ENCODE data around the gene HAUS7.
A peak's percentile ranks its signal among the peaks of the same experiment; 100 is the strongest.

Gene HAUS7

GRCh38 chrX:153481043-153481442 lies 10.7 kb upstream of the HAUS7 start (continued):
- no peak for TF ChIP-seq ZBTB11 (tag by site-specific recombination; conservative IDR thresholded peaks at IDR 0.05; ENCODE audit: low read depth)
- TF ChIP-seq ZNF76 (tag by site-specific recombination; IDR thresholded peaks at IDR 0.05; ENCODE audit: borderline replicate concordance, low read depth), result no peak
- TF ChIP-seq ZNF548 (tag by site-specific recombination; IDR thresholded peaks at IDR 0.05), result no peak
- TF ChIP-seq ZNF707 (tag by site-specific recombination; IDR thresholded peaks at IDR 0.05), result no peak
- TF ChIP-seq ZIC2 (tag by site-specific recombination; IDR thresholded peaks at IDR 0.05), result peak; percentile 59
- peak; percentile 83 for TF ChIP-seq SCRT2 (tag by site-specific recombination; IDR thresholded peaks at IDR 0.05)
- no peak for TF ChIP-seq ZNF292 (tag by site-specific recombination; IDR thresholded peaks at IDR 0.05; ENCODE audit: borderline replicate concordance, low read depth)
- peak; percentile 50; the same call in 1 of the 2 replicates for TF ChIP-seq SCRT1 (tag by site-specific recombination; IDR thresholded peaks at IDR 0.05; ENCODE audit: borderline replicate concordance)
- no peak for TF ChIP-seq ZBTB21 (tag by site-specific recombination; IDR thresholded peaks at IDR 0.05)
- no peak for TF ChIP-seq ZNF571 (tag by site-specific recombination; IDR thresholded peaks at IDR 0.05)
- no peak for TF ChIP-seq ZNF175 (tag by site-specific recombination; IDR thresholded peaks at IDR 0.05)
- TF ChIP-seq ZNF473 (tag by site-specific recombination; IDR thresholded peaks at IDR 0.05), result no peak
- TF ChIP-seq ZSCAN30 (tag by site-specific recombination; IDR thresholded peaks at IDR 0.05), result no peak
- no peak for TF ChIP-seq RBAK (tag by site-specific recombination; IDR thresholded peaks at IDR 0.05)

GRCh38 chrX:153478746-153479145 lies 8.4 kb upstream of the HAUS7 start:
- Histone ChIP-seq H3K4me3 (ENCODE audit: low read depth, low read length) (no peak overlapping the region), H3K4me1 (ENCODE audit: control insufficient read depth, insufficient read depth, low read length) (no peaks in the 10 kb centered on the region), H3K27ac (ENCODE audit: extremely low read depth, low read depth, low read length) (no peak overlapping the region), H3K36me3 (ENCODE audit: control insufficient read depth in 2 of 2, insufficient read depth in 1 of 2, low read length in 2 of 2) (no peaks in the 10 kb centered on the region), H3K9me3 (ENCODE audit: control insufficient read depth, insufficient read depth, low read depth, low read length) (no peaks in the 10 kb centered on the region)
- ChIA-PET POLR2A (no interaction called here), CTCF (no interaction called here)
- 0 out of 2 replicates have a peak, but pooled peaks have one; percentile 29 for TF ChIP-seq EGR2 (tag by site-specific recombination; IDR thresholded peaks at IDR 0.05; ENCODE audit: low read depth)
- TF ChIP-seq ZFHX2 (tag by site-specific recombination; conservative IDR thresholded peaks at IDR 0.05), result peak; percentile 51; the same call in 1 of the 2 replicates
- no peak for TF ChIP-seq AEBP2 (tag by site-specific recombination; IDR thresholded peaks at IDR 0.05; ENCODE audit: borderline replicate concordance)

GRCh38 chrX:153477901-153478300 lies 7.5 kb upstream of the HAUS7 start:
- H3K9me3 ChIP-seq (ENCODE audit: control insufficient read depth, insufficient read depth, low read depth, low read length), result no peaks in the 10 kb centered on the region
- no peak overlapping the region for H3K4me3 ChIP-seq (ENCODE audit: low read depth, low read length)
- no peak overlapping the region for H3K27ac ChIP-seq (ENCODE audit: extremely low read depth, low read depth, low read length)
- no peaks in the 10 kb centered on the region for H3K4me1 ChIP-seq (ENCODE audit: control insufficient read depth, insufficient read depth, low read length)
- ChIA-PET CTCF (interaction anchor here (0.8 to 2.4 kb wide), 3 partner anchors 25 to 537 kb away, joined by 3 to 14 read pairs (median 3); no protein-coding TSS in a partner anchor), POLR2A (no interaction called here)
- TF ChIP-seq ZNF280D (tag by site-specific recombination; IDR thresholded peaks at IDR 0.05) (no peak), ZNF791 (tag by site-specific recombination; IDR thresholded peaks at IDR 0.05) (no peak), YY2 (tag by site-specific recombination; IDR thresholded peaks at IDR 0.05) (no peak), ZNF214 (tag by site-specific recombination; IDR thresholded peaks at IDR 0.05; ENCODE audit: borderline replicate concordance) (no peak), ZNF132 (tag by site-specific recombination; IDR thresholded peaks at IDR 0.05; ENCODE audit: borderline replicate concordance) (no peak)
- no peaks in the 10 kb centered on the region for H3K36me3 ChIP-seq (ENCODE audit: control insufficient read depth in 2 of 2, insufficient read depth in 1 of 2, low read length in 2 of 2)

Measured in HEK293 (cell line).